A673 (cell line): Measurements from ENCODE around the gene BCL10. TPM values are rescaled to one million over a fixed set of nuclear protein-coding genes. Genes with fewer than 3 reads are reported as not detected.

Source experiments
- BruUV-seq: library from RNA; stranded (reverse); fragments of 400-500 nt; replicated peaks from 2 replicates; lab custom pipeline; 2021; lab: Mats Ljungman, UMichigan
- CTCF ChIA-PET: fragments of 300-600 bp; sonication (Branson Sonifier 250); formaldehyde crosslinking; loops from one replicate; lab custom pipeline; 2022; ENCODE audit warnings: antibody characterized with exemption; lab: Charles Lee
- POLR2A ChIA-PET: fragments of 300-600 bp; sonication (Branson Sonifier 250); formaldehyde crosslinking; loops from one replicate; lab custom pipeline; 2022; ENCODE audit warnings: antibody characterized with exemption; ENCODE audit not compliant: low non-redundant PET; lab: Charles Lee
- DNase-seq: peaks from one replicate; pipeline ENCODE4 v3.0.0-alpha.2; 2015; ENCODE audit warnings: low spot score
- H3K27ac ChIP-seq: fragments of 200-600 bp; sonication (generic); 2 replicates; pipeline ENCODE4 v1.5.1; 2016; ENCODE audit warnings: mixed run types, low read depth, mild to moderate bottlenecking, mixed read lengths, antibody characterized with exemption, low read length; ENCODE audit not compliant: poor library complexity, severe bottlenecking
- H3K27me3 ChIP-seq: fragments of 200-600 bp; sonication (generic); replicated peaks from 2 replicates; pipeline ENCODE4 v1.6.1; 2017; ENCODE audit warnings: mixed run types, low read depth, mild to moderate bottlenecking, mixed read lengths, antibody characterized with exemption, low read length; ENCODE audit not compliant: insufficient read depth, poor library complexity
- H3K36me3 ChIP-seq: fragments of 200-600 bp; sonication (generic); 2 replicates; pipeline ENCODE4 v1.6.1; 2016; ENCODE audit warnings: mixed run types, mild to moderate bottlenecking, mixed read lengths, antibody characterized with exemption, low read length; ENCODE audit not compliant: insufficient read depth, poor library complexity, severe bottlenecking
- H3K4me1 ChIP-seq: fragments of 200-600 bp; sonication (generic); 2 replicates; pipeline ENCODE4 v1.6.1; 2017; ENCODE audit warnings: mixed run types, mild to moderate bottlenecking, mixed read lengths, antibody characterized with exemption, low read length; ENCODE audit not compliant: insufficient read depth, poor library complexity, severe bottlenecking
- H3K4me3 ChIP-seq: fragments of 200-600 bp; sonication (generic); 2 replicates; pipeline ENCODE4 v1.5.1; 2016; ENCODE audit warnings: low read depth, mixed run types, mild to moderate bottlenecking, mixed read lengths, low read length; ENCODE audit not compliant: poor library complexity, severe bottlenecking
- H3K9me3 ChIP-seq: fragments of 200-600 bp; sonication (generic); 2 replicates; pipeline ENCODE4 v1.6.1; 2016; ENCODE audit warnings: mixed run types, low read depth, mild to moderate bottlenecking, mixed read lengths, antibody characterized with exemption, low read length; ENCODE audit not compliant: poor library complexity, severe bottlenecking
- EZH2 ChIP-seq: fragments of 200-600 bp; sonication (generic); IDR thresholded peaks from 2 replicates; pipeline ENCODE4 v1.6.1; 2017; ENCODE audit warnings: borderline replicate concordance, low read depth, mild to moderate bottlenecking, mixed read lengths, antibody characterized with exemption, low read length; ENCODE audit not compliant: poor library complexity, severe bottlenecking
- intact Hi-C: fragments of 100-400 bp; cut with micrococcal nuclease; formaldehyde crosslinking; loops from one replicate; pipeline ENCODE4 v1.10.0; 2022; ENCODE audit not compliant: unreplicated experiment
- total RNA-seq: library from RNA; stranded (reverse); gene quantifications from 2 replicates; pipeline ENCODE4 v1.2.3, GENCODE V29; 2021
- TF ChIP-seq, protein P1 (sequence below): fragments of 300-800, 200-600 bp; sonication (generic); conservative IDR thresholded peaks from 2 replicates; pipeline ENCODE4 v1.5.1; 2017; ENCODE audit warnings: low read depth, mild to moderate bottlenecking, antibody characterized with exemption, low read length, moderate library complexity, mixed read lengths

Gene BCL10
- total RNA-seq, 1 experiment from 2014 or later, result 20.9 TPM

DNA sequence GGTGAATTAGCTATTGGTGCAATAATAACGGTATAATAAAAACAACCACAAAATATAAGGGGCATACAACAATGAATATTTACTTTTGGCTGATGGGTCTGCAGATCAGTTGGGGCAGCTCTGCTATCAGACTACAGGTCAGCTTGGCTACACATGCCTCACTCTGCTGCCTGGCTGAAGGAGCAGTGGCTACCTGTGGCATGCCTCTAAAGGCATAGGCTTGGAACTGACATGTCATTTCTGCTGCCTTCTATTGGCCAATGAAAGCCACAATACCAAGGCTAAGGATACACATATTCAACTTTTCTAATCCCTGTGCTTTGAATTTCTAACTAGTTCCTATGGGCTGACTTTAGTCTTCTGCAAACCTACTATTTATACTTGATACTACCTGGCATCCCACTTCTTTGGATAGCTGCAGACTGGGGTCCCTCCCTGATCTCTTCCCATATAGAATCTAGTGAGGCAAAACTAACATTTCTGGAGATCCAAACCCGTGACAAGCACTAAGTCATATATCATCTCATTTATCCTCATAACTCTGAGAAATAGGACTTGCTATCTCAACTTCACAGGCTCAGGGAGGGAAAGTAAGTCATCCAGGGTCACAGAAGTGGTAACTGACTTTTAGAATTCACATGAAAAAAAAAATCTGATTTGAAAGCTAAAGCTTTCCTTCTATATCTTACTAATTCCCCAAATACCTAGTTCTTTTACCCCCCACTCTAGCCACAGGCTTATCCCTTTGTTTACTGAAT, 56.4 kb downstream of the BCL10 start:
- DNase-seq, result no peak
- H3K4me1 ChIP-seq, result peaks cover 6% of the 10 kb centered on the region
- no peaks in the 10 kb centered on the region for H3K9me3 ChIP-seq
- no peaks in the 10 kb centered on the region for H3K27me3 ChIP-seq
- no peaks in the 10 kb centered on the region for H3K36me3 ChIP-seq
- BruUV-seq, result no TSS peak
- intact Hi-C loops, result no loop called here
- no peak overlapping the region for H3K4me3 ChIP-seq
- no peak for TF ChIP-seq EZH2
- TF ChIP-seq, protein P1, sequence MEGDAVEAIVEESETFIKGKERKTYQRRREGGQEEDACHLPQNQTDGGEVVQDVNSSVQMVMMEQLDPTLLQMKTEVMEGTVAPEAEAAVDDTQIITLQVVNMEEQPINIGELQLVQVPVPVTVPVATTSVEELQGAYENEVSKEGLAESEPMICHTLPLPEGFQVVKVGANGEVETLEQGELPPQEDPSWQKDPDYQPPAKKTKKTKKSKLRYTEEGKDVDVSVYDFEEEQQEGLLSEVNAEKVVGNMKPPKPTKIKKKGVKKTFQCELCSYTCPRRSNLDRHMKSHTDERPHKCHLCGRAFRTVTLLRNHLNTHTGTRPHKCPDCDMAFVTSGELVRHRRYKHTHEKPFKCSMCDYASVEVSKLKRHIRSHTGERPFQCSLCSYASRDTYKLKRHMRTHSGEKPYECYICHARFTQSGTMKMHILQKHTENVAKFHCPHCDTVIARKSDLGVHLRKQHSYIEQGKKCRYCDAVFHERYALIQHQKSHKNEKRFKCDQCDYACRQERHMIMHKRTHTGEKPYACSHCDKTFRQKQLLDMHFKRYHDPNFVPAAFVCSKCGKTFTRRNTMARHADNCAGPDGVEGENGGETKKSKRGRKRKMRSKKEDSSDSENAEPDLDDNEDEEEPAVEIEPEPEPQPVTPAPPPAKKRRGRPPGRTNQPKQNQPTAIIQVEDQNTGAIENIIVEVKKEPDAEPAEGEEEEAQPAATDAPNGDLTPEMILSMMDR, result no peak
- CTCF ChIA-PET, result interaction anchor here (0.6 kb wide), 1 partner anchor 49 kb away, joined by 3 read pairs; no protein-coding TSS in a partner anchor
- H3K27ac ChIP-seq, result no peak overlapping the region
- POLR2A ChIA-PET, result no interaction called here

DNA sequence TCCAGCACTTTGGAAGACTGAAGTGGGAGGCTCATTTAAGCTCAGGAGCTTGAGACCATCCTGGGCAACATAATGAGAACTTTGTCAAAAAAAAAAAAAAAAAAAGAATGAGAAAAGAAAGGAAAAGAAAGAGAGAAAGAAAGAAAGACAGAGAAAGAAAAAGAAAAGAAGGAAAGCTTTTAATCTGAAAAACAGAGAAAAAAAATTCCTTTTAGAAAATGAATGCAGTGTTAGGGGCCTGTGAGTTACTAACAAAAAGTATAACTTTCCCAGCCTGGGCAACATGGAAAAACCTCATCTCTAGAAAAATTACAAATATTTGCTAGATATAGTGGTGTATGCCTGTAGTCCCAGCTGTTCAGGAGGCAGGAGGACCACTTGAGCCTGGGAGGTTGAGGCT, 59.7 kb downstream of the BCL10 start:
- no TSS peak for BruUV-seq
- POLR2A ChIA-PET, result interaction anchor here (0.6 kb wide), 1 partner anchor 392 kb away, joined by 21 read pairs; no protein-coding TSS in a partner anchor

More for the DNA sequence above, 59.7 kb downstream of the BCL10 start:
- no peaks in the 10 kb centered on the region for H3K36me3 ChIP-seq
- CTCF ChIA-PET, result no interaction called here
- no peak overlapping the region for H3K27ac ChIP-seq
- no peaks in the 10 kb centered on the region for H3K27me3 ChIP-seq
- DNase-seq, result no peak
- no peaks in the 10 kb centered on the region for H3K9me3 ChIP-seq
- no peak overlapping the region for H3K4me3 ChIP-seq
- TF ChIP-seq, protein P1, result no peak
- TF ChIP-seq EZH2, result no peak
- no peaks in the 10 kb centered on the region for H3K4me1 ChIP-seq
- intact Hi-C loops, result no loop called here

Other genes starting within 250 kb of the BCL10 start
- gene MCOLN3, start 228.1 kb downstream of the BCL10 start, total RNA-seq, result 0.82 and 1.6 TPM in 2 replicates
- gene SYDE2, start 75.6 kb downstream of the BCL10 start, total RNA-seq, result 10.4 and 10.9 TPM in 2 replicates
- 30.2 and 31.9 TPM in 2 replicates for gene C1orf52, start 17.0 kb downstream of the BCL10 start, total RNA-seq
- 32.5 and 35.0 TPM in 2 replicates for gene DDAH1, start 188.5 kb upstream of the BCL10 start, total RNA-seq